Germinal center (tissue), 1 donor: ENCODE results near the gene ISOC2.

Experiments used
- DNase-seq: peaks from one replicate; pipeline ENCODE4 v3.0.0; 2012; ENCODE audit warnings: mixed read lengths, low spot score

ISOC2 gene

DNA sequence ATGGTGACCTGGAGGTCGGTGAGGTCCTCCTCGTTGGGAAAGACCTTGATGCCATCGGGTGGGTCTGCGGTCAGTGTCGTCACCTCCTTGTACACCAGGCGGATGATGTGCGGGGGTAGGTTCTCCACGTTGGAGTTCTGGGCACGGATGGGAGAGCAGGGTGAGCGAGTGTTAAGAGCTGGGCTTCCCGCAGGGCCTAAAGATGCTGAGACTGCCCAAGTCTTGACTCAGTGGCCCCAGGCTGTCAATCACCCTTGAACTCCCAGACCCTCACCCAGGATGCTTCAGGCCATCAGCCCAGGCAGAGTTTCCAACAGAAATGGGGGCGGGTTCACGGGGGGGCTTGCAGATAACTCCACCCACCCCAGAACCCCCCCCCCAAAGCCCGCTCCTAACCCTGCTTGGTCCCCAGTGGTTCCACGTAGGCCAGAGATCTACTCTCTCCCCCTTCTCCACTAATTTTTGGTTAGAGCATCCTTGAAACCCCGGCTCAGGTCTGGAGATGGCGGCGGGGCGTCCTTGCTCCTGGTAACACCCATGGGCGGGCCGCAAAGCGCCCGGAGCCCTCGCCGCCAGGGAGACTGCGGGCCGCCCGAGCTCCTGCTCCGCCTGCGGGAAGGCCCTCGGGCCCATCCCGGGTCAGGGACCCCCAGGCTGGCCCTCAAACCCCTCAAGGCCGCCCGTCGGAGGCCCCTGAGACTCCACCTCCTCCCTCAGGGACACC is 54.5 kb downstream of the ISOC2 start:
- peak; percentile 48 for DNase-seq

- DNase-seq, result no peak
These were observed 55.2 kb downstream of the ISOC2 start for GRCh38 chr19:55406091-55406825.

DNA sequence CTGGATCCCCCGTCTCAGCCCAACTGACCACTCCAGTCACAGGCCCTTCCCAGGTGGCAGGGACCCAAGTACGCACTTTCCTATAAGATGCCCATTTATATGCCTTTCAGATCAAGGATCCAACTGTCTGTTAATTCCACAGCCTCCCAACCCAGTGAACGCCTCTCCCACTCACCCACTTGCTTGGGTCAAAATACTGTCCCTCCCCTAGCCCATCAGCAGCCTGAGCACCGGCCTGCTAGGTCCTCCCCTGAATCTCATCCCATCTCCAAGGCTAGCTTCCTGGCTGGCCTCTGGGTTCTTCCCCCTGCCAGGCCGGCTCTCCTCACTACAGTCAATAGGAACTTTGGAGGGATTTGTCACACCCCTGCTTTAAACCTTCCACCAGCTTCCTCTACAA is 55.8 kb downstream of the ISOC2 start:
- no peak for DNase-seq
